Fibroblast of mammary gland (primary cell): ENCODE measurements around the gene CTNNA3.

Experiments used
- DNase-seq: peaks from one replicate; pipeline ENCODE4 v3.0.0-alpha.2; 2010; ENCODE audit warnings: low read depth
- H3K4me3 ChIP-seq: 2 replicates; pipeline ENCODE4 v1.5.1; 2011; ENCODE audit warnings: low read depth, mild to moderate bottlenecking, low read length, moderate library complexity; ENCODE audit not compliant: control insufficient read depth
- CTCF ChIP-seq: conservative IDR thresholded peaks from 2 replicates; pipeline ENCODE4 v1.5.1; 2011; ENCODE audit warnings: low read depth, low read length, inconsistent platforms; ENCODE audit not compliant: control insufficient read depth, insufficient read depth

Gene CTNNA3

DNA sequence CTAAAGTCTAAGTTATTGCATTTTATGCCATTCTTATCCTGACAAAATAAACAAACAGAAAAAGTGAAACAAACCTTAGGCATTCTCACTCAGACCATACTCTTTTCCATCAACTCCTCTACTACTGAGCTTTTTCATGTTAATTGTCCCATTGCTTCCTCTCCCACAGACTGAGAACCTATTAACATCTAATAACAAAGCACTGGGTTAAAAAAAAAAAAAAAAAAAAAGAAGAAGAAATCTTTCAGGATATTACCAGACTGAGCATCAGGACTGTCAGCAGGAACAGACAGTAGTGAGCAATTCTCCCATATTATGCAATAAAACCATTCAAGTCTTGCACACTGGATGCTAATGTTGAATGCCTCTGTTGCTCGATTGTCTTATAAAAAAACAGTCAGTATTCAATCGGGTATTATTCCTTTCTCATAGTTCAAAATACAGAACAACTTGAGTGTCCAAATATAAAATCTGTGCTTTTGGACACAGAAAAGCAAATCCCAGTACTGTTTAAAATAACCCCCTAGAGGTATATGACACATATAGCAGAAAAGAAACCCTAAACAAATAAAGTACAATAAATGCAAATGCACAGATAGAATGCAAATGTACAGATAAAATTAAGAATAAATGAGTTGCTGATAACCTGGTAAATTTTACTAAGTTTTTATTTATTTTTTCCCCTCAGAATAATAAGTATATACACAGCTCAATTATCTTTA lies 1301.5 kb downstream of the CTNNA3 start:
- no peak for DNase-seq
- TF ChIP-seq CTCF, result no peak

DNA sequence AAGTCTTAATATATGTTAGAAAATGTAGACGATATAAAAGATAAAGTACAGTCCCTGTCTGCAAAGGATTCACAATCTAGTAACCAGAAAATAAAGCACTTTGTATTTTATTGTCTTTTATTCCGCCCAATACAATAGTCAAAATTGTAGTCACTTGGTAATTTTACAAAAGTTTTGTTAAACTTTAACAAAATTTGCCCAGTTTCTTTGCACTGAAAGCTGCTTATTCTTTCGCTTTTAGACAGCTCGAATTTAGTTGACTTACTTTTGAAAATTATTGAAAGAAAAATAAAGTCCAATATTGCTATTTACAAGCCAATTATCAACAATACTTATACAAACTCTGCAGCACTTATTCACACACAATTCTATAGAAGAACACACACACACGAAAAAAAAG lies 1305.1 kb downstream of the CTNNA3 start:
- no peak for TF ChIP-seq CTCF
- DNase-seq, result no peak
- no peak overlapping the region for H3K4me3 ChIP-seq

More for the DNA sequence above, 1301.5 kb downstream of the CTNNA3 start:
- H3K4me3 ChIP-seq, result no peak overlapping the region

DNA sequence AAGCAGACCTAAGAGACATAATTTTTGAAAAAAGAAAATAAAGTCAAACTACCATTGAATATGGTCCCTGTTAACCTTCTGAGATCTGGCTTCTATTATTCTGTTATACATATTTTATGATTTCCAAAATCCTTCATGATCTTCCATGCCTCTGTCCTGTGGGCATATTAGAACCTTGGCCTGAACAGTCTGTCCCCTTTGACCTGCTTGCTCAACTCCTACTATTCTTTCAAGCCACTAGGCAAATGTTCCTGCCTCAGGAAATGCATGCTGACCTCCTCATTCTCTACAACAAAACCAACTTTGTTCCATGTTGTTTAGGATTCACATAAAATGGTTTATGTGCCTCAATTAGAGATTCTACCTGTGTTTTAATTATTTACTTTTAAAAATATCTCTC lies 1315.0 kb downstream of the CTNNA3 start:
- no peak for DNase-seq
- H3K4me3 ChIP-seq, result no peak overlapping the region
- no peak for TF ChIP-seq CTCF

- no peak for DNase-seq
- no peak overlapping the region for H3K4me3 ChIP-seq
- TF ChIP-seq CTCF, result no peak
Observed at GRCh38 chr10:66378117-66378876, 1317.7 kb downstream of the CTNNA3 start.

DNA sequence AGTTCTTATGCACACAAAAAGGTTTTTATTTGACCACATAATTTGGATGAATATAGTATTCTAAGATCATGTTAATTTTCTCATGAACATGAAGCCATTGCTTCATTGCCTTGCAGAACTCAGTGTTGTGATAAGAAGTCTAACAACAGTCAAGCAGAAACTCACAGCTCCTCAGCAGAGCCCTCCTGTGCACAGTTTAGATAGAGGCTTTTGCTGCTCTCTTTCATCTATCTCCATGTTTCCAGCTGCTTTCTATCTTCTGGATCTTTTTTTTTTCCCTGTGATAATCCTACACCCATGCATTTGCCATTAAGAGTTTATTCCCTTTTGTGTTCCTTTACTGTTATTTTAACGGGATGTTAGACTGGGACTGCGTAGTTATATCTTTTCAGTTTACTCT lies 1327.8 kb downstream of the CTNNA3 start:
- TF ChIP-seq CTCF, result no peak
- DNase-seq, result no peak
- H3K4me3 ChIP-seq, result no peak overlapping the region

DNA sequence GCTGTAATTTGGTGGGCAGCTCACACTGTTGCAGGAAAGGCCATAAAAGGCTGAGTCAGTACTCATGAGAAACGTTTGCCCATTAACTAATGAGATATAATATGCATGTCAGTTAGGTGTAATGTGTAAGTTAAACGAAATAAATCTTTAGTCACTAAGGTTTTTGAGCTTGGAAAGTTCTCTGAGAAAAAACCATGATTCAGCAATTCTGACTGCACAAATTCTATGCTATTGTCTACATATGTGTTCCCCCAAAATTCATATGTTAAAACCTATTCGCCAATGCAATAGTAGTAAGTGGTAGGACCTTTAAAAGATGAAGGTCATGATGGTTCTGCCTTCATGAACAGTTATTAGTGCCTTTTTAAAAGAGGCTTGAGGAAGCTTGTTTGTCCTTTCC lies 1329.8 kb downstream of the CTNNA3 start:
- TF ChIP-seq CTCF, result no peak
- H3K4me3 ChIP-seq, result no peak overlapping the region

More for the DNA sequence above, 1329.8 kb downstream of the CTNNA3 start:
- DNase-seq, result no peak
